Neural crest cell (in vitro differentiated cells): ENCODE data around the gene CDC37. TPM values are rescaled to one million over a fixed set of nuclear protein-coding genes. Genes with fewer than 3 reads are reported as not detected.
A peak's percentile ranks its signal among the peaks of the same experiment; 100 is the strongest.

Experiments
- DNase-seq: peaks from one replicate; pipeline ENCODE4 v3.0.0; 2021; ENCODE audit warnings: low read depth, mixed read lengths, low spot score
- H3K27ac Mint-ChIP-seq: one replicate; pipeline ENCODE4 v1.8.0; 2021; ENCODE audit warnings: mild to moderate bottlenecking, mixed read lengths; ENCODE audit not compliant: unreplicated experiment
- H3K27me3 Mint-ChIP-seq: 2 replicates; pipeline ENCODE4 v1.8.0; 2021; ENCODE audit warnings: low read depth, mild to moderate bottlenecking, mixed read lengths
- H3K36me3 Mint-ChIP-seq: 2 replicates; pipeline ENCODE4 v1.8.0; 2021; ENCODE audit warnings: low read depth, mild to moderate bottlenecking, mixed read lengths
- H3K4me1 Mint-ChIP-seq: 2 replicates; pipeline ENCODE4 v1.8.0; 2021; ENCODE audit warnings: mixed read lengths
- H3K4me3 Mint-ChIP-seq: one replicate; pipeline ENCODE4 v1.8.0; 2021; ENCODE audit warnings: mild to moderate bottlenecking, mixed read lengths
- H3K9me3 Mint-ChIP-seq: 2 replicates; pipeline ENCODE4 v1.8.0; 2021; ENCODE audit warnings: mixed read lengths
- total RNA-seq: library from RNA; stranded (reverse); gene quantifications from 2 replicates; pipeline ENCODE4 v1.2.1, GENCODE V29; 2021
- TF ChIP-seq, protein P1 (sequence below): fragments of 200-600 bp; sonication (generic); conservative IDR thresholded peaks from 2 replicates; pipeline ENCODE4 v1.5.0; 2021; ENCODE audit warnings: antibody characterized with exemption, mild to moderate bottlenecking

The CDC37 gene
- total RNA-seq, 1 donor from 2014 or later: 164 TPM

DNA sequence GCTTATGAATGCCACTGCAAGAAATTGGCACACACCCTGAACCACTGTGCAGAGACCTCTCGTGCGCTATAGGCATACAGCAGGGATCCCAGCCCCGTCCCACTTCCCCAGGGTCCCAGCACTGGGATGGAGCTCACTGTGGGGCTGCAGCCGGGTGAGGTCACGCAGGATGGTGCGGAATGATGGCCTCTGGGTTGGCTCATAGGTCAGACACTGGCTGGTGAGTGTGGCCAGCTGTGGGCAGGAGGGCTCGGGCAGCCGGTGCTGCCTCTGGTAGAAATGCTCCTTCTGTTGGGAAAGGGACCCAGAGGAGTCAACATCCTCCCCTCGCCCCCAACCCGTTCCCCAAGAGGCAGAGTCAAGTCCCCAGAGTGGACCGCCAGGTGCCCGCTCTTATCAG, 46.9 kb downstream of the CDC37 start:
- H3K27ac Mint-ChIP-seq: no peak overlapping the region
- no peaks in the 10 kb centered on the region for H3K9me3 Mint-ChIP-seq
- peaks cover 16% of the 10 kb centered on the region for H3K4me1 Mint-ChIP-seq
- no peaks in the 10 kb centered on the region for H3K27me3 Mint-ChIP-seq
- H3K4me3 Mint-ChIP-seq: no peak overlapping the region
- H3K36me3 Mint-ChIP-seq: peaks cover 13% of the 10 kb centered on the region
- TF ChIP-seq, protein P1, sequence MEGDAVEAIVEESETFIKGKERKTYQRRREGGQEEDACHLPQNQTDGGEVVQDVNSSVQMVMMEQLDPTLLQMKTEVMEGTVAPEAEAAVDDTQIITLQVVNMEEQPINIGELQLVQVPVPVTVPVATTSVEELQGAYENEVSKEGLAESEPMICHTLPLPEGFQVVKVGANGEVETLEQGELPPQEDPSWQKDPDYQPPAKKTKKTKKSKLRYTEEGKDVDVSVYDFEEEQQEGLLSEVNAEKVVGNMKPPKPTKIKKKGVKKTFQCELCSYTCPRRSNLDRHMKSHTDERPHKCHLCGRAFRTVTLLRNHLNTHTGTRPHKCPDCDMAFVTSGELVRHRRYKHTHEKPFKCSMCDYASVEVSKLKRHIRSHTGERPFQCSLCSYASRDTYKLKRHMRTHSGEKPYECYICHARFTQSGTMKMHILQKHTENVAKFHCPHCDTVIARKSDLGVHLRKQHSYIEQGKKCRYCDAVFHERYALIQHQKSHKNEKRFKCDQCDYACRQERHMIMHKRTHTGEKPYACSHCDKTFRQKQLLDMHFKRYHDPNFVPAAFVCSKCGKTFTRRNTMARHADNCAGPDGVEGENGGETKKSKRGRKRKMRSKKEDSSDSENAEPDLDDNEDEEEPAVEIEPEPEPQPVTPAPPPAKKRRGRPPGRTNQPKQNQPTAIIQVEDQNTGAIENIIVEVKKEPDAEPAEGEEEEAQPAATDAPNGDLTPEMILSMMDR: no peak
- no peak for DNase-seq

- peaks cover 16% of the 10 kb centered on the region for H3K4me1 Mint-ChIP-seq
- no peak overlapping the region for H3K27ac Mint-ChIP-seq
- peaks cover 13% of the 10 kb centered on the region for H3K36me3 Mint-ChIP-seq
- no peaks in the 10 kb centered on the region for H3K9me3 Mint-ChIP-seq
- DNase-seq: peak; percentile 68
- TF ChIP-seq, protein P1: no peak
- H3K4me3 Mint-ChIP-seq: no peak overlapping the region
- H3K27me3 Mint-ChIP-seq: no peaks in the 10 kb centered on the region
Observed at GRCh38 chr19:10353793-10354391, 49.5 kb downstream of the CDC37 start.

DNA sequence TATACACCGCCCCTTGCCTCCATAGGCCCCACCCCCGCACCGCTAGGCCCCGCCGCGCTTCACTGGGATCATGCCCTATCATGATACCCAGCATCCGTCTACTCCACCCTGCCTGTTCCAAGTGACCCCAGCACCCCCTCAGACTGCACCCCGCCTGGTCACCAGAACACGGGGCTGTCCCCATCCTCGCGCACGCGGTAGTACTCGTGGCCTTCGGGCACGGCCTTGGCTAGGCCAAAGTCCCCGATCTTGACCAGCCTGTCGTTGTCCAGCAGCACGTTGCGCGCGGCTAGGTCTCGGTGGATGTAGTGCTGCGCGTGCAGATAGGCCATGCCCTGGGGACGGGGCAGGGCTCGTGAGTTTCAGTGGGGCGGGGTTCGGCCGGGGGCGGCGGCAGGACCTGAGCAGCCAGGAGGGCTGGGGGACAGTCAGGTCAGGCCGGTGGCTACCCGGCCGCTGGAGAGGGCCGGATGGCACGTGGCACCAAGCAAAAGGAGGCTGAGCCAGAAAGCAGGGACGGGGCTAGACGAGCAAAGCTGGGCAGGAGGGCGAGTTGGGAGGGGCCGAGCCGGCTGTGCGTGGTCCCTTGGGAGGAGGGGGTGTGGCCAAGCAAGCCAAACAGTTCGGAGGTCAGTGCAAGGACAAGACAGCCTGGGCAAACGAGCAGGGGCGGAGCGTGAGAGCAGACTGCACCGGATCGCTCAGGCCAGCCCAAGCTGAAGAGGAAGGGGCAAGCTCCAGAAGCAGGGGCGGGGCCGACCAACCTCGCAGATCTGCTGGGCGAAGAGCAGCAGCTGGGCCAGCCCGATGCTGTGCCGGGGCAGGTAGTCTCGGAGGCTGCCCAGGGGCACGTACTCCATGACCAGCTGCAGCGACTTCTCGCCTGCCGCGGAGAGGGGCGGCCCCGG, 50.3 kb downstream of the CDC37 start:
- H3K36me3 Mint-ChIP-seq: peaks cover 13% of the 10 kb centered on the region
- H3K4me3 Mint-ChIP-seq: peak overlapping the region; percentile 49
- no peaks in the 10 kb centered on the region for H3K9me3 Mint-ChIP-seq
- TF ChIP-seq, protein P1: no peak
- peak; percentile 59 for DNase-seq
- H3K27ac Mint-ChIP-seq: peak overlapping the region; percentile 19
- H3K27me3 Mint-ChIP-seq: no peaks in the 10 kb centered on the region
- peaks cover 16% of the 10 kb centered on the region for H3K4me1 Mint-ChIP-seq

DNA sequence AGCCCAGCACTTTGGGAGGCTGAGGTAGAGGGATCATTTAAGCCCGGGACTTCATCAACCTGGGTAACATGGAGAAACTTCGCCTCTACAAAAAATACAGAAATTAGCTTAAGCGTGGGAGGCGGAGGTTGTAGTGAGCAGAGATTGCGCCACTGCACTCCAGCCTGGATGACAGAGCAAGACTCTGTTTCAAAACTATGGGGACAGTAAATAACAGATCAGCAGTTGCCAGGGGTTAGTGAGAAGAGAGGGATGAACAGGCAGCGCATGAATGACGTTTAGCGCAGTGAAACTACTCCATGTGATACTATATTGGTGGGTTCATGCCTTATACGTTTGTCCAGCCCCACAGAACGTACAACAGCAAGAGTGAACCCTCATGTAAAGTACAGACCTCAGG, 56.8 kb downstream of the CDC37 start:
- H3K27ac Mint-ChIP-seq: no peak overlapping the region
- H3K27me3 Mint-ChIP-seq: no peaks in the 10 kb centered on the region
- TF ChIP-seq, protein P1: no peak
- no peaks in the 10 kb centered on the region for H3K9me3 Mint-ChIP-seq
- no peaks in the 10 kb centered on the region for H3K36me3 Mint-ChIP-seq
- no peak for DNase-seq
- H3K4me1 Mint-ChIP-seq: no peaks in the 10 kb centered on the region
- no peak overlapping the region for H3K4me3 Mint-ChIP-seq

GRCh38 chr19:10344780-10345179, 58.6 kb downstream of the CDC37 start:
- Mint-ChIP-seq H3K27me3 (no peaks in the 10 kb centered on the region), H3K36me3 (no peaks in the 10 kb centered on the region), H3K9me3 (no peaks in the 10 kb centered on the region), H3K4me1 (no peaks in the 10 kb centered on the region), H3K4me3 (no peak overlapping the region), H3K27ac (no peak overlapping the region)
- TF ChIP-seq, protein P1: no peak
- DNase-seq: no peak
